Measurements from ENCODE around the gene KIAA1217.

KIAA1217 gene

DNA sequence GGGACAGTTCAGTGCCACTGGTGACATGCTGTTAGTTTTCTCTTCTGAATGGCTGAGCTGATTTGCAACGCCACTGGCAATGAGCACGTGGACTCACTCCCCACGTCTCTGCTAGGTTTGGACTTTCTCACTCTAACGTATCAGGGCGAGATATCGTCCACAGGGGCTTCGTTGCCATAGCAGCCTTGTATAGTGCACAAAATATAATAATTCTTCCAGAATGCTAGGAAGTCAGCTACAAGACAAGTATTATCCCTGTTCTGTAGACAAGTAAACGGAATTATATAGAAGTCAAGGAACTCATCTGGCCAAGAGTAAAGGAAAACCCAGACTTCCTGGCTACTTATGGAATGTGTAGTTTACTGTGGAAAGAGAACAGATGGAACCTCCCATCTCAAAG lies 288.0 kb downstream of the KIAA1217 start:
- Histone ChIP-seq H3K27ac (ENCODE audit: low read length) (no peak overlapping the region), H3K27me3 (ENCODE audit: low read depth, low read length) (no peaks in the 10 kb centered on the region), H3K4me3 (ENCODE audit: low read length) (no peak overlapping the region), H4K20me1 (ENCODE audit: insufficient read depth, low read length) (no peaks in the 10 kb centered on the region), H3K9ac (ENCODE audit: low read length) (no peak overlapping the region), H3K9me3 (ENCODE audit: insufficient read depth, low read length) (no peaks in the 10 kb centered on the region), H3K4me2 (ENCODE audit: low read length) (no peak overlapping the region), H3K36me3 (replicated peaks; ENCODE audit: low read depth, low read length) (no peaks in the 10 kb centered on the region), H3K79me2 (ENCODE audit: low read length) (no peaks in the 10 kb centered on the region), H2AFZ (ENCODE audit: low read depth, low read length) (no peak overlapping the region), H3K4me1 (ENCODE audit: low read length) (no peaks in the 10 kb centered on the region)
- TF ChIP-seq, protein P1, sequence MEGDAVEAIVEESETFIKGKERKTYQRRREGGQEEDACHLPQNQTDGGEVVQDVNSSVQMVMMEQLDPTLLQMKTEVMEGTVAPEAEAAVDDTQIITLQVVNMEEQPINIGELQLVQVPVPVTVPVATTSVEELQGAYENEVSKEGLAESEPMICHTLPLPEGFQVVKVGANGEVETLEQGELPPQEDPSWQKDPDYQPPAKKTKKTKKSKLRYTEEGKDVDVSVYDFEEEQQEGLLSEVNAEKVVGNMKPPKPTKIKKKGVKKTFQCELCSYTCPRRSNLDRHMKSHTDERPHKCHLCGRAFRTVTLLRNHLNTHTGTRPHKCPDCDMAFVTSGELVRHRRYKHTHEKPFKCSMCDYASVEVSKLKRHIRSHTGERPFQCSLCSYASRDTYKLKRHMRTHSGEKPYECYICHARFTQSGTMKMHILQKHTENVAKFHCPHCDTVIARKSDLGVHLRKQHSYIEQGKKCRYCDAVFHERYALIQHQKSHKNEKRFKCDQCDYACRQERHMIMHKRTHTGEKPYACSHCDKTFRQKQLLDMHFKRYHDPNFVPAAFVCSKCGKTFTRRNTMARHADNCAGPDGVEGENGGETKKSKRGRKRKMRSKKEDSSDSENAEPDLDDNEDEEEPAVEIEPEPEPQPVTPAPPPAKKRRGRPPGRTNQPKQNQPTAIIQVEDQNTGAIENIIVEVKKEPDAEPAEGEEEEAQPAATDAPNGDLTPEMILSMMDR (IDR thresholded peaks at IDR 0.05; ENCODE audit: low read depth, low read length), result no peak
- no peak for TF ChIP-seq EZH2phosphoT487 (IDR thresholded peaks at IDR 0.05; ENCODE audit: low read depth)

DNA sequence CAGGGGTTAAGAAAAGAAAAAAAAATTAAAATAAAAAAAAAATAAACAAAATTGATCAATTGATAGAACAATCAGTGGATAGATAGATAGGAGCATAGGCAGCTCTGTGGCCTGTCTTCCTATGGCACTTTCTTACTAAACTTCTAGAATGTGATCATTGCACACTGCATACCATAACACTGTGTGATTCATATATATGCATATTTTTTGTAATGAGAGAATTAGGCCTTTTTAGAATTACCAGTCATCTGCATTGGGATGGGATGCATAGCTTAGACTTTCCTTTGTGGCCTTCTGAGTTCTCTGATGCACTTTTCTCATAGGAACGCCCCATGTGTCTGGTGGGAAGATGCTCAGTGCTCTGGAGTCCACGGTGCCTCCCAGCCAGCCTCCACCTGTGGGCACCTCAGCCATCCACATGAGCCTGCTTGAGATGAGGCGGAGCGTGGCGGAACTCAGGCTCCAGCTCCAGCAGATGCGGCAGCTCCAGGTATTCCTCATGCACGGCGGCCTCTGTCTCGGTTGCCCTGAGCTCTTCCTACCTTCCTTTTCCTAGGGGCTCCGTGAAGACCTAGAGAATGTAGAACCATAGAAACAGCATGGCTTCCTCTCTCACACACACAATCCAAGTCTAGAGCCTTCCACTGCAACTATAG lies 292.2 kb downstream of the KIAA1217 start:
- H3K36me3 ChIP-seq (replicated peaks; ENCODE audit: low read depth, low read length), result no peaks in the 10 kb centered on the region
- no peak overlapping the region for H3K27ac ChIP-seq (ENCODE audit: low read length)
- no peak overlapping the region for H3K4me3 ChIP-seq (ENCODE audit: low read length)
- no peak overlapping the region for H3K4me2 ChIP-seq (ENCODE audit: low read length)
- H3K27me3 ChIP-seq (ENCODE audit: low read depth, low read length), result no peaks in the 10 kb centered on the region
- peaks cover 5% of the 10 kb centered on the region; the same call in 1 of the 2 replicates for H3K4me1 ChIP-seq (ENCODE audit: low read length)
- H4K20me1 ChIP-seq (ENCODE audit: insufficient read depth, low read length), result no peaks in the 10 kb centered on the region
- no peak overlapping the region for H3K9ac ChIP-seq (ENCODE audit: low read length)
- no peaks in the 10 kb centered on the region for H3K9me3 ChIP-seq (ENCODE audit: insufficient read depth, low read length)
- TF ChIP-seq, protein P1 (IDR thresholded peaks at IDR 0.05; ENCODE audit: low read depth, low read length), result no peak
- no peak for TF ChIP-seq EZH2phosphoT487 (IDR thresholded peaks at IDR 0.05; ENCODE audit: low read depth)
- H2AFZ ChIP-seq (ENCODE audit: low read depth, low read length), result no peak overlapping the region
- no peaks in the 10 kb centered on the region for H3K79me2 ChIP-seq (ENCODE audit: low read length)

DNA sequence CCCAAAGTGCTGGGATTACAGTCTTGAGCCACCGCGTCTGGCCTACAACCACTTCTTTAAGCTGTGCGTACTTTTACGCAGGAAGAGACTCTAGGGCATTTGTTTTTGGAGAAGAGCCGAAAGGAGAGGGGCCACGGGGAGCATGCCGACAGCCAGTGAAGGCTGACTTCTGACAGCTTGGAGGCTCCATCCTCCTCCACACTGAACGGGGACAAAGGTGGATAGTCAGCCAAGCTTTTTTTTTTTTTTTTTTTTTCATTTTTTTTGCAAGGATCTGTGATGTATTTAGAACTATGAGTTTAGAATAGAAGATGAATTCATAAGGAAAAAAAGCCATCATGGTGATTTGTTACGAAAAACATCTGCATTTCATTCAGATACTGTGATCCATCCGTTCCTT lies 293.1 kb downstream of the KIAA1217 start:
- Histone ChIP-seq H2AFZ (ENCODE audit: low read depth, low read length) (no peak overlapping the region), H3K4me1 (ENCODE audit: low read length) (peaks cover 5% of the 10 kb centered on the region; the same call in 1 of the 2 replicates), H3K4me2 (ENCODE audit: low read length) (no peak overlapping the region), H3K36me3 (replicated peaks; ENCODE audit: low read depth, low read length) (no peaks in the 10 kb centered on the region), H4K20me1 (ENCODE audit: insufficient read depth, low read length) (no peaks in the 10 kb centered on the region), H3K79me2 (ENCODE audit: low read length) (no peaks in the 10 kb centered on the region), H3K27ac (ENCODE audit: low read length) (no peak overlapping the region), H3K4me3 (ENCODE audit: low read length) (no peak overlapping the region), H3K9me3 (ENCODE audit: insufficient read depth, low read length) (no peaks in the 10 kb centered on the region), H3K9ac (ENCODE audit: low read length) (no peak overlapping the region), H3K27me3 (ENCODE audit: low read depth, low read length) (no peaks in the 10 kb centered on the region)
- TF ChIP-seq, protein P1 (IDR thresholded peaks at IDR 0.05; ENCODE audit: low read depth, low read length), result no peak
- TF ChIP-seq EZH2phosphoT487 (IDR thresholded peaks at IDR 0.05; ENCODE audit: low read depth), result no peak

DNA sequence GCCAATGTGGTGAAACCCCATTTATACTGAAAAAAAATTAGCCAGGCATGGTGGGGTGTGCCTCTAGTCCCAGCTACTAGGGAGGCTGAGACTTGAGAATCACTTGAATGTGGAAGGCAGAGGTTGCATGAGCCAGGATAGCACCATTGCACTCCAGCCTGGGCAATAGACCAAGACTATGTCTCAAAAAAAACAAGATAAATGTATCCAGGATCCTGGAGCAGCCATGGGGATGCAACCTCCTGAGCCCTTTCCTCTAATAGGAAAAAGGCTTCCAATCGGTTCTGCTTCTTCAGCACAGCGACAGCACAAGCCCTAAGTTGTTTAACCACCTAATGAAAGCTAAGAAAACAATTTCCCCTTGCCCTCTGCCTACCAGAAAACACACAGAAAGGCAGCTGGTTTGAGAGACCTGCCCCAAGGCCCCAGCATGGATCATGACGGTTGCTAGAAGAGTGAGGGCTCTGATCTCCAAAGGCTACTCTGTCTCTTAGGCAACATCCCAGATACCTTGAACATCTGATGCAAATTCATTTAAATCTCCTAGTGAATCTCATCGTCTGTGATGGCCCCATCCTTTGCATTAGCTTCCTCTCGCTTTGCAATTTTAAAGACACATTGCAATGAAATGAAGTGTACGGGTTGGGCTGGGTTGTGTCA lies 294.0 kb downstream of the KIAA1217 start:
- Histone ChIP-seq H3K4me3 (ENCODE audit: low read length) (no peak overlapping the region), H3K4me1 (ENCODE audit: low read length) (peaks cover 5% of the 10 kb centered on the region; the same call in 1 of the 2 replicates), H3K36me3 (replicated peaks; ENCODE audit: low read depth, low read length) (no peaks in the 10 kb centered on the region), H3K27ac (ENCODE audit: low read length) (no peak overlapping the region), H3K27me3 (ENCODE audit: low read depth, low read length) (no peaks in the 10 kb centered on the region), H3K4me2 (ENCODE audit: low read length) (no peak overlapping the region), H3K79me2 (ENCODE audit: low read length) (no peaks in the 10 kb centered on the region), H3K9me3 (ENCODE audit: insufficient read depth, low read length) (no peaks in the 10 kb centered on the region), H4K20me1 (ENCODE audit: insufficient read depth, low read length) (no peaks in the 10 kb centered on the region), H2AFZ (ENCODE audit: low read depth, low read length) (no peak overlapping the region), H3K9ac (ENCODE audit: low read length) (no peak overlapping the region)
- TF ChIP-seq, protein P1 (IDR thresholded peaks at IDR 0.05; ENCODE audit: low read depth, low read length), result no peak
- no peak for TF ChIP-seq EZH2phosphoT487 (IDR thresholded peaks at IDR 0.05; ENCODE audit: low read depth)
